ENCODE results near the gene PFKL.

Gene PFKL

GRCh38 chr21:44371596-44371995 is 71.7 kb downstream of the PFKL start:
- Histone ChIP-seq H3K36me3 (ENCODE audit: low read depth) (no peaks in the 10 kb centered on the region), H3K27me3 (ENCODE audit: insufficient read depth, poor library complexity, severe bottlenecking) (peaks cover 12% of the 10 kb centered on the region), H3K4me3 (ENCODE audit: severe bottlenecking) (no peak overlapping the region), H3K9me3 (ENCODE audit: severe bottlenecking) (no peaks in the 10 kb centered on the region), H3K4me1 (ENCODE audit: insufficient read depth, poor library complexity, severe bottlenecking) (no peaks in the 10 kb centered on the region), H3K27ac (ENCODE audit: poor library complexity, severe bottlenecking) (no peak overlapping the region)
- TF ChIP-seq, protein P1, sequence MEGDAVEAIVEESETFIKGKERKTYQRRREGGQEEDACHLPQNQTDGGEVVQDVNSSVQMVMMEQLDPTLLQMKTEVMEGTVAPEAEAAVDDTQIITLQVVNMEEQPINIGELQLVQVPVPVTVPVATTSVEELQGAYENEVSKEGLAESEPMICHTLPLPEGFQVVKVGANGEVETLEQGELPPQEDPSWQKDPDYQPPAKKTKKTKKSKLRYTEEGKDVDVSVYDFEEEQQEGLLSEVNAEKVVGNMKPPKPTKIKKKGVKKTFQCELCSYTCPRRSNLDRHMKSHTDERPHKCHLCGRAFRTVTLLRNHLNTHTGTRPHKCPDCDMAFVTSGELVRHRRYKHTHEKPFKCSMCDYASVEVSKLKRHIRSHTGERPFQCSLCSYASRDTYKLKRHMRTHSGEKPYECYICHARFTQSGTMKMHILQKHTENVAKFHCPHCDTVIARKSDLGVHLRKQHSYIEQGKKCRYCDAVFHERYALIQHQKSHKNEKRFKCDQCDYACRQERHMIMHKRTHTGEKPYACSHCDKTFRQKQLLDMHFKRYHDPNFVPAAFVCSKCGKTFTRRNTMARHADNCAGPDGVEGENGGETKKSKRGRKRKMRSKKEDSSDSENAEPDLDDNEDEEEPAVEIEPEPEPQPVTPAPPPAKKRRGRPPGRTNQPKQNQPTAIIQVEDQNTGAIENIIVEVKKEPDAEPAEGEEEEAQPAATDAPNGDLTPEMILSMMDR (IDR thresholded peaks at IDR 0.05; ENCODE audit: poor library complexity, severe bottlenecking) = no peak
- ATAC-seq (ENCODE audit: low read depth) = no peak
- DNase-seq (ENCODE audit: low spot score) = no peak

GRCh38 chr21:44372616-44373015 is 72.8 kb downstream of the PFKL start:
- TF ChIP-seq, protein P1 (IDR thresholded peaks at IDR 0.05; ENCODE audit: poor library complexity, severe bottlenecking) = no peak
- no peaks in the 10 kb centered on the region for H3K4me1 ChIP-seq (ENCODE audit: insufficient read depth, poor library complexity, severe bottlenecking)
- no peaks in the 10 kb centered on the region for H3K9me3 ChIP-seq (ENCODE audit: severe bottlenecking)
- no peak overlapping the region for H3K27ac ChIP-seq (ENCODE audit: poor library complexity, severe bottlenecking)
- no peak for ATAC-seq (ENCODE audit: low read depth)
- no peaks in the 10 kb centered on the region for H3K36me3 ChIP-seq (ENCODE audit: low read depth)
- H3K4me3 ChIP-seq (ENCODE audit: severe bottlenecking) = no peak overlapping the region
- no peak for DNase-seq (ENCODE audit: low spot score)
- H3K27me3 ChIP-seq (ENCODE audit: insufficient read depth, poor library complexity, severe bottlenecking) = peaks cover 17% of the 10 kb centered on the region

- TF ChIP-seq, protein P1 (IDR thresholded peaks at IDR 0.05; ENCODE audit: poor library complexity, severe bottlenecking) = no peak
- no peaks in the 10 kb centered on the region for H3K9me3 ChIP-seq (ENCODE audit: severe bottlenecking)
- ATAC-seq (ENCODE audit: low read depth) (no peak), DNase-seq (ENCODE audit: low spot score) (no peak)
- H3K27me3 ChIP-seq (ENCODE audit: insufficient read depth, poor library complexity, severe bottlenecking) = peaks cover 14% of the 10 kb centered on the region
- no peak overlapping the region for H3K27ac ChIP-seq (ENCODE audit: poor library complexity, severe bottlenecking)
- no peaks in the 10 kb centered on the region for H3K36me3 ChIP-seq (ENCODE audit: low read depth)
- no peak overlapping the region for H3K4me3 ChIP-seq (ENCODE audit: severe bottlenecking)
- H3K4me1 ChIP-seq (ENCODE audit: insufficient read depth, poor library complexity, severe bottlenecking) = no peaks in the 10 kb centered on the region
Measured at GRCh38 chr21:44374601-44375280, 74.9 kb downstream of the PFKL start.

GRCh38 chr21:44375281-44375651 is 75.4 kb downstream of the PFKL start:
- DNase-seq (ENCODE audit: low spot score) (no peak), ATAC-seq (ENCODE audit: low read depth) (no peak)
- TF ChIP-seq, protein P1 (IDR thresholded peaks at IDR 0.05; ENCODE audit: poor library complexity, severe bottlenecking) = no peak
- Histone ChIP-seq H3K4me1 (ENCODE audit: insufficient read depth, poor library complexity, severe bottlenecking) (no peaks in the 10 kb centered on the region), H3K27me3 (ENCODE audit: insufficient read depth, poor library complexity, severe bottlenecking) (peaks cover 14% of the 10 kb centered on the region), H3K4me3 (ENCODE audit: severe bottlenecking) (no peak overlapping the region), H3K36me3 (ENCODE audit: low read depth) (no peaks in the 10 kb centered on the region), H3K27ac (ENCODE audit: poor library complexity, severe bottlenecking) (no peak overlapping the region), H3K9me3 (ENCODE audit: severe bottlenecking) (no peaks in the 10 kb centered on the region)

DNA sequence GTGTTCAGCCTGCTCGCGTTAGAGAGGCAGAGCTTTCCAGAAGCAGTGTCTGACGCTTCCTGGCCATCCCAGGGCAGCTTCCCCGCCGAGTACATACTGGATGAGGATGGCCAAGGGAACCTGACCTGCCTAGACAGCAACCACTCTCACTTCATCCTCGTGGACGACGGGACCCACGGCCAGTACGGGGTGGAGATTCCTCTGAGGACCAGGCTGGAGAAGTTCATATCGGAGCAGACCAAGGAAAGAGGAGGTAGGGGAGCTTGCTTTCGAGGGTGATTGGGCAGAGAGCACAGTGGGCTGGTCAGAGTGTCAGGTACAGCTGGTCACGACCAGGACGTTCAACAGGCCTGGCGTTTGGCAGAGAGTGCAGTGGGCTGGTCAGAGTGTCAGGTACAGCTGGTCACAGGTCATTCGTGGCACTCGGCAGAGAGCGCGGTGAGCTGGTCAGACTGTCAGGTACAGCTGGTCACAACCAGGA is 75.9 kb downstream of the PFKL start:
- H3K27ac ChIP-seq (ENCODE audit: poor library complexity, severe bottlenecking) = no peak overlapping the region

More for the DNA sequence above, 75.9 kb downstream of the PFKL start:
- TF ChIP-seq, protein P1 (IDR thresholded peaks at IDR 0.05; ENCODE audit: poor library complexity, severe bottlenecking) = no peak
- no peaks in the 10 kb centered on the region for H3K36me3 ChIP-seq (ENCODE audit: low read depth)
- no peaks in the 10 kb centered on the region for H3K9me3 ChIP-seq (ENCODE audit: severe bottlenecking)
- H3K4me1 ChIP-seq (ENCODE audit: insufficient read depth, poor library complexity, severe bottlenecking) = no peaks in the 10 kb centered on the region
- ATAC-seq (ENCODE audit: low read depth) (no peak), DNase-seq (ENCODE audit: low spot score) (no peak)
- no peak overlapping the region for H3K4me3 ChIP-seq (ENCODE audit: severe bottlenecking)
- H3K27me3 ChIP-seq (ENCODE audit: insufficient read depth, poor library complexity, severe bottlenecking) = peaks cover 14% of the 10 kb centered on the region
